Keratinocyte (primary cell): ENCODE data around the gene FCF1. TPM values are rescaled to one million over a fixed set of nuclear protein-coding genes. Genes with fewer than 3 reads are reported as not detected.
"Not testable (repeated sequence)": the region's sequence is repeated elsewhere in the genome, so short reads cannot be mapped to it uniquely, and the experiment has no call there.

ENCODE experiments used
- DNase-seq: peaks from one replicate; pipeline ENCODE4 v3.0.0-alpha.2; 2011; ENCODE audit warnings: low read depth, missing footprints, low spot score
- FAIRE-seq: peaks from 2 replicates; lab custom pipeline; 2011; peaks lifted over from hg19 to GRCh38; lab: Jason Lieb, UNC
- H2AFZ ChIP-seq: 2 replicates; pipeline ENCODE4 v1.6.0; 2012; ENCODE audit warnings: low read length, control low read depth, inconsistent platforms; ENCODE audit not compliant: control insufficient read depth
- H3K27ac ChIP-seq: 2 replicates; pipeline ENCODE4 v1.5.1; 2011; ENCODE audit warnings: low read length; ENCODE audit not compliant: control insufficient read depth, insufficient read depth
- H3K27me3 ChIP-seq: 3 replicates; pipeline ENCODE4 v1.6.0; 2011; ENCODE audit warnings: low read length; ENCODE audit not compliant: control insufficient read depth, insufficient read depth; ENCODE audit errors: extremely low read depth
- H3K36me3 ChIP-seq, 2 experiments: 2 replicates in 1 of 2; 3 replicates in 1 of 2; pipeline ENCODE4 v1.5.1; 2011; ENCODE audit warnings: low read length in 2 of 2, mild to moderate bottlenecking in 1 of 2; ENCODE audit not compliant: control insufficient read depth in 2 of 2, insufficient read depth in 2 of 2; ENCODE audit errors: extremely low read depth in 1 of 2
- H3K4me1 ChIP-seq: 3 replicates; pipeline ENCODE4 v1.5.1; 2011; ENCODE audit warnings: low read length; ENCODE audit not compliant: control insufficient read depth, insufficient read depth; ENCODE audit errors: extremely low read depth
- H3K4me2 ChIP-seq: 3 replicates; pipeline ENCODE4 v1.6.0; 2011; ENCODE audit warnings: low read depth, low read length; ENCODE audit not compliant: control insufficient read depth, insufficient read depth; ENCODE audit errors: extremely low read depth
- H3K4me3 ChIP-seq, 3 experiments: fragments of 200-600 bp in 1 of 3; sonication (generic) in 1 of 3; 2 replicates in 2 of 3; 3 replicates in 1 of 3; pipeline ENCODE4 v1.5.1; 2011 to 2016; ENCODE audit warnings: low read length in 3 of 3, mild to moderate bottlenecking in 3 of 3, control low read depth in 2 of 3, inconsistent platforms in 1 of 3, low read depth in 1 of 3, mixed read lengths in 1 of 3, mixed run types in 1 of 3, moderate library complexity in 1 of 3; ENCODE audit not compliant: control insufficient read depth in 2 of 3, insufficient read depth in 2 of 3; ENCODE audit errors: extremely low read depth in 1 of 3
- H3K79me2 ChIP-seq: 2 replicates; pipeline ENCODE4 v1.6.0; 2012; ENCODE audit warnings: low read length; ENCODE audit not compliant: control insufficient read depth, insufficient read depth
- H3K9ac ChIP-seq: 3 replicates; pipeline ENCODE4 v1.6.0; 2011; ENCODE audit warnings: low read length; ENCODE audit not compliant: control insufficient read depth, insufficient read depth; ENCODE audit errors: extremely low read depth
- H3K9me1 ChIP-seq: 3 replicates; pipeline ENCODE4 v1.6.0; 2011; ENCODE audit warnings: low read length; ENCODE audit not compliant: control insufficient read depth, insufficient read depth; ENCODE audit errors: extremely low read depth
- H3K9me3 ChIP-seq: 2 replicates; pipeline ENCODE4 v1.5.1; 2012; ENCODE audit warnings: low read depth, low read length; ENCODE audit not compliant: control insufficient read depth
- H4K20me1 ChIP-seq: 3 replicates; pipeline ENCODE4 v1.6.0; 2011; ENCODE audit warnings: low read length; ENCODE audit not compliant: control insufficient read depth, insufficient read depth; ENCODE audit errors: extremely low read depth
- CTCF ChIP-seq, 3 experiments: IDR thresholded peaks in 1 of 3; conservative IDR thresholded peaks in 1 of 3; optimal IDR thresholded peaks in 1 of 3; 2 replicates in 2 of 3; 3 replicates in 1 of 3; pipeline versions ENCODE3 to v1.5.1; 2011; ENCODE audit warnings: low read length in 3 of 3, mild to moderate bottlenecking in 3 of 3, moderate library complexity in 2 of 3, control low read depth in 1 of 3, inconsistent platforms in 1 of 3; ENCODE audit not compliant: insufficient read depth in 2 of 3; ENCODE audit errors: extremely low read depth in 1 of 3
- EZH2 ChIP-seq: IDR thresholded peaks from one replicate; pipeline ENCODE4 v1.6.1; 2012; ENCODE audit warnings: inconsistent platforms, mild to moderate bottlenecking, low read length, moderate library complexity
- dilution Hi-C: fragments of 300-500 bp; cut with MboI; formaldehyde crosslinking; loops from one replicate; pipeline ENCODE4 v1.7.0; 2020; ENCODE audit warnings: low sequenced_read_pairs; ENCODE audit not compliant: extremely low pct_ligation_motif_present
- polyA plus RNA-seq, 5 experiments: library from polyadenylated mRNA; depleted of rRNA in 3 of 5; stranded (reverse) in 3 of 5; stranded (forward) in 1 of 5; unstranded in 1 of 5; fragments of >200 nt; gene quantifications; 1 replicate in 1 of 5; 2 replicates in 3 of 5; 3 replicates in 1 of 5; pipeline versions ENCODE4 v1.2.1 to v1.2.3, GENCODE V29; 2011 to 2012; ENCODE audit warnings: missing spikeins in 2 of 5, low read depth in 1 of 5, low replicate concordance in 1 of 5

FCF1 gene
- polyA plus RNA-seq, 1 donor (not counting 4 experiments of a cell fraction or from before 2014, with no cell fraction given): 86.8 TPM

GRCh38 chr14:74754899-74755298 is 42.0 kb downstream of the FCF1 start:
- H2AFZ ChIP-seq: no peak overlapping the region
- dilution Hi-C loops: no loop called here
- H3K9me1 ChIP-seq: no peaks in the 10 kb centered on the region
- no peak overlapping the region for H3K9ac ChIP-seq
- H3K27me3 ChIP-seq: no peaks in the 10 kb centered on the region
- H4K20me1 ChIP-seq: no peaks in the 10 kb centered on the region
- no peak overlapping the region for H3K27ac ChIP-seq
- no peaks in the 10 kb centered on the region for H3K79me2 ChIP-seq
- H3K4me1 ChIP-seq: no peaks in the 10 kb centered on the region
- no peak for DNase-seq
- FAIRE-seq: no peak
- no peak overlapping the region for H3K4me2 ChIP-seq
- no peak for TF ChIP-seq CTCF (optimal IDR thresholded peaks at IDR 0.05 in 1 of 3, IDR thresholded peaks at IDR 0.05 in 1 of 3, conservative IDR thresholded peaks at IDR 0.05 in 1 of 3; ENCODE audit: extremely low read depth in 1 of 3, insufficient read depth in 2 of 3, low read length in 3 of 3)
- TF ChIP-seq EZH2: no peak
- H3K9me3 ChIP-seq: peaks cover 1% of the 10 kb centered on the region
- no peaks in the 10 kb centered on the region for H3K36me3 ChIP-seq
- H3K4me3 ChIP-seq: no peak overlapping the region

GRCh38 chr14:74756326-74756725 is 43.4 kb downstream of the FCF1 start:
- Histone ChIP-seq H3K79me2 (no peaks in the 10 kb centered on the region), H2AFZ (no peak overlapping the region), H3K4me3 (no peak overlapping the region), H3K9ac (no peak overlapping the region), H3K4me1 (no peaks in the 10 kb centered on the region), H3K36me3 (no peaks in the 10 kb centered on the region), H3K9me3 (peaks cover 1% of the 10 kb centered on the region), H3K27me3 (no peaks in the 10 kb centered on the region), H3K27ac (no peak overlapping the region), H4K20me1 (no peaks in the 10 kb centered on the region), H3K4me2 (no peak overlapping the region), H3K9me1 (no peaks in the 10 kb centered on the region)
- dilution Hi-C loops: no loop called here
- no peak for DNase-seq
- TF ChIP-seq EZH2 (no peak), CTCF (optimal IDR thresholded peaks at IDR 0.05 in 1 of 3, IDR thresholded peaks at IDR 0.05 in 1 of 3, conservative IDR thresholded peaks at IDR 0.05 in 1 of 3; ENCODE audit: extremely low read depth in 1 of 3, insufficient read depth in 2 of 3, low read length in 3 of 3) (no peak)
- FAIRE-seq: no peak

GRCh38 chr14:74758505-74758904 is 45.6 kb downstream of the FCF1 start:
- dilution Hi-C loops, H3K9me1 ChIP-seq, H3K27me3 ChIP-seq, H2AFZ ChIP-seq, H3K4me3 ChIP-seq, H3K4me2 ChIP-seq, H3K9ac ChIP-seq, DNase-seq, H3K9me3 ChIP-seq, H4K20me1 ChIP-seq, FAIRE-seq, H3K4me1 ChIP-seq, H3K79me2 ChIP-seq, H3K36me3 ChIP-seq, H3K27ac ChIP-seq: not testable (repeated sequence)
